Spleen (tissue), 11 donors: Measurements from ENCODE around the gene TBC1D8. TPM values are rescaled to one million over a fixed set of nuclear protein-coding genes. Genes with fewer than 3 reads are reported as not detected.

Source experiments
- DNase-seq: peaks from one replicate; pipeline ENCODE4 v3.0.0-alpha.2; 2020
- H3K27ac ChIP-seq, 8 donors: fragments of 200-600 bp; sonication (generic) in 7 of 8; 1 replicate in 4 of 8; 2 replicates in 4 of 8; pipeline versions ENCODE4 v1.5.0 to v1.8.0; 2016 to 2021; ENCODE audit warnings: inconsistent platforms in 4 of 8, mild to moderate bottlenecking in 4 of 8, moderate library complexity in 1 of 8
- H3K27me3 ChIP-seq, 7 donors: fragments of 200-600 bp; sonication (generic) in 6 of 7; replicated peaks in 1 of 7; 1 replicate in 4 of 7; 2 replicates in 3 of 7; pipeline versions ENCODE4 v1.5.0 to v1.8.0; 2016 to 2021; ENCODE audit warnings: inconsistent platforms in 3 of 7, mild to moderate bottlenecking in 1 of 7
- H3K36me3 ChIP-seq, 6 donors: fragments of 200-600 bp; sonication (generic) in 5 of 6; 1 replicate in 4 of 6; 2 replicates in 2 of 6; pipeline versions ENCODE4 v1.5.0 to v1.8.0; 2016 to 2021; ENCODE audit warnings: inconsistent platforms in 2 of 6
- H3K4me1 ChIP-seq, 6 donors: fragments of 200-600 bp; sonication (generic) in 5 of 6; 1 replicate in 3 of 6; 2 replicates in 3 of 6; pipeline versions ENCODE4 v1.5.0 to v1.8.0; 2016 to 2021; ENCODE audit warnings: inconsistent platforms in 3 of 6
- H3K4me3 ChIP-seq, 8 donors: fragments of 200-600 bp; sonication (generic) in 7 of 8; 1 replicate in 4 of 8; 2 replicates in 4 of 8; pipeline versions ENCODE4 v1.5.0 to v1.8.0; 2016 to 2021; ENCODE audit warnings: inconsistent platforms in 4 of 8, mild to moderate bottlenecking in 4 of 8, moderate library complexity in 2 of 8
- H3K9me3 ChIP-seq, 8 donors: fragments of 200-600 bp; sonication (generic) in 7 of 8; 1 replicate in 4 of 8; 2 replicates in 4 of 8; pipeline versions ENCODE4 v1.5.0 to v1.8.0; 2016 to 2021; ENCODE audit warnings: inconsistent platforms in 4 of 8
- POLR2A ChIP-seq, 3 donors: fragments of 450-650 bp; IDR thresholded peaks; one replicate each; pipeline ENCODE4 v1.5.1; 2017; ENCODE audit warnings: antibody characterized with exemption in 3 of 3, mild to moderate bottlenecking in 1 of 3
- POLR2AphosphoS5 ChIP-seq, 3 donors: sonication (generic); formaldehyde crosslinking; IDR thresholded peaks; one replicate each; pipeline ENCODE4 v1.5.1; 2017; ENCODE audit warnings: antibody characterized with exemption in 3 of 3
- WGBS, 5 donors: extraction: QIAGEN DNeasy Blood & Tissue Kit in 3 of 5; methylation state at CpG; one replicate each; pipeline versions ENCODE4 v1.1.5 to v1.1.7; 2013 to 2018; 5-methylcytosine and 5-hydroxymethylcytosine counted together
- intact Hi-C: fragments of 100-400 bp; cut with DNase I; formaldehyde crosslinking; loops from one replicate; pipeline ENCODE4 v1.15.0; 2023; ENCODE audit warnings: low total_unique reads
- polyA plus RNA-seq, 3 donors: library from polyadenylated mRNA; stranded (reverse); fragments of 200-250 nt; gene quantifications; one replicate each; pipeline ENCODE4 v1.2.1, GENCODE V29; 2013
- total RNA-seq, 7 donors: library from RNA; depleted of rRNA in 3 of 7; stranded (reverse); fragments of >200 nt in 3 of 7; fragmentation: NEBNext Ultra II Directional in 4 of 7; extraction: Animal tissue kit (Norgen Biotek cat#: 25700) in 4 of 7; gene quantifications; one replicate each; pipeline versions ENCODE4 v1.1.0 to v1.2.1, GENCODE V29; 2016 to 2021
- TF ChIP-seq, protein P1 (sequence below), 11 experiments: fragments of 200-600 bp in 7 of 11; fragments of 450-650 bp in 4 of 11; sonication (generic) in 4 of 11; IDR thresholded peaks in 8 of 11; conservative IDR thresholded peaks in 3 of 11; 1 replicate in 7 of 11; 2 replicates in 4 of 11; pipeline versions ENCODE4 v1.4.0 to v1.8.0; 2016 to 2021; ENCODE audit warnings: antibody characterized with exemption in 11 of 11, inconsistent platforms in 4 of 11, mild to moderate bottlenecking in 1 of 11
- donor health status: healthy with polysubstance abuse.
- donor health status: DM: no; HTN: no; CAD: no; lungs with moderate emphysema.
- donor health status: DM: no; HTN: no; CAD: no.
- donor health status: Bipolar disorder and iron deficiency.
- donor health status: healthy.
- donor health status: DM: no; HTN: no; CAD: no.
- donor health status: DM: yes; HTN: yes; CAD: no.

The TBC1D8 gene
- total and polyA plus RNA-seq, 10 donors, result 7.2 to 104 (median 40.5) TPM

DNA sequence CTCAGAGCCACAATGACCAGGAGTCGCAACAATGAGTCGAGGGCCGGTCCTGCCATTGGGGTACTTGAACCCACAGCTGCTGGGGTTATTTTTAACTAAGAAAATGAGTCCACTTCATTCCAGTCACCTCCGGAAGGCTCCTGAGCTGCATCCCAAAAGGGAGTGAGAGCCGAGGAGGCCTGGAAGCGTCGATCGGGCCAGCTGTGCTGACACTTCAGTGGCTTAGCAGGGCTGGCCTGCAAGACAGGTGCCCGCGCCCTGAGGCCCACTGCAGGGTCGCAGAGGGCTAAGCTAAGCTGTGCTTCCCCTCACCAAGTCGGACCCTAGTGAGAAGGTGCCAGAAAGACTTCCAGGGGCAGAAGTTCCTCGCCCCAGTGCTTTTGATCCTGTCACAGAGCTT is 21.1 kb downstream of the TBC1D8 start:
- 85 to 94% (median 93%) methylated on average over 13 of the region's 13 CpGs for WGBS, 5 donors
- Histone ChIP-seq H3K27ac (no peak overlapping the region), H3K9me3 (no peaks in the 10 kb centered on the region), H3K4me3 (no peak overlapping the region), H3K27me3 (no peaks in the 10 kb centered on the region), H3K4me1 (peaks cover 5 to 47% (median 14%) of the 10 kb centered on the region in 6 donors), H3K36me3 (no peaks in the 10 kb centered on the region)
- intact Hi-C loops, result loop anchor here (10.0 kb wide), 1 partner anchor 85 kb away; no protein-coding TSS in a partner anchor
- DNase-seq, result no peak
- TF ChIP-seq, protein P1, sequence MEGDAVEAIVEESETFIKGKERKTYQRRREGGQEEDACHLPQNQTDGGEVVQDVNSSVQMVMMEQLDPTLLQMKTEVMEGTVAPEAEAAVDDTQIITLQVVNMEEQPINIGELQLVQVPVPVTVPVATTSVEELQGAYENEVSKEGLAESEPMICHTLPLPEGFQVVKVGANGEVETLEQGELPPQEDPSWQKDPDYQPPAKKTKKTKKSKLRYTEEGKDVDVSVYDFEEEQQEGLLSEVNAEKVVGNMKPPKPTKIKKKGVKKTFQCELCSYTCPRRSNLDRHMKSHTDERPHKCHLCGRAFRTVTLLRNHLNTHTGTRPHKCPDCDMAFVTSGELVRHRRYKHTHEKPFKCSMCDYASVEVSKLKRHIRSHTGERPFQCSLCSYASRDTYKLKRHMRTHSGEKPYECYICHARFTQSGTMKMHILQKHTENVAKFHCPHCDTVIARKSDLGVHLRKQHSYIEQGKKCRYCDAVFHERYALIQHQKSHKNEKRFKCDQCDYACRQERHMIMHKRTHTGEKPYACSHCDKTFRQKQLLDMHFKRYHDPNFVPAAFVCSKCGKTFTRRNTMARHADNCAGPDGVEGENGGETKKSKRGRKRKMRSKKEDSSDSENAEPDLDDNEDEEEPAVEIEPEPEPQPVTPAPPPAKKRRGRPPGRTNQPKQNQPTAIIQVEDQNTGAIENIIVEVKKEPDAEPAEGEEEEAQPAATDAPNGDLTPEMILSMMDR (IDR thresholded peaks at IDR 0.05 in 8 of 11, conservative IDR thresholded peaks at IDR 0.05 in 3 of 11), result no peak
- TF ChIP-seq POLR2A (IDR thresholded peaks at IDR 0.05) (no peak), POLR2AphosphoS5 (IDR thresholded peaks at IDR 0.05) (no peak)

DNA sequence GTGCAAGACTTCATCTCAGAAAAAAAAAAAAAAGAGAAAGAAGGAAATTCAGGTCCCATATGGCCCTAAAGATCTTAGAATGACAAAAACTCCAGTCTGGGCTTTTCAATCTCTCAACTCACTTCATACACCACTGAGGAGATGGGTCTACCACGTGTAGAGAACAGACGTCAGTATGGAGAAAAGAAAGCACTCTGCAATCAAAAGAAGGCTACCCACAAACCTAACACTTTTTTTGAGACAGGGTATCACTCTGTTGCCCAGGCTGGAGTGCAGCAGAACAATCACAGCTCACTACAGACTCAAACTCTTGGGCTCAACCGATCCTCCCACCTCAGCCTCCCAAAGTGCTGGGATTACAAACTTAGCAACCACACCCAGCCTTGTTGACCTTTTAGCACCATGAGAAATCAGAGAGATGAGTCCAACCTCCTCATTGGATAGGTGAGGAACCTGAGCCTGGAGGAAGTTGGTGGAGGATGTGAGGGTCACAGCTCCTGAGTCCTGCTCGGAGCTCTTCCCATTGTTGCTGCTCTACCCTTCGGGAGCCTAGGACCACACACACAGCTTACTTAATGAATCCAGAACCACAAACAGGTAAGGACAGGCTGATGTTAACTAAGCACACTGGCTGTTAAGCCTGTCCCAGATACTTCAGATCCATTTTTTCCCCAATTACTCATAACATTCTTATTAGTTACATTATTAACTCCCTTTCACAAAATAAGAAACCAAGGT is 23.7 kb downstream of the TBC1D8 start:
- intact Hi-C loops, result no loop called here
- no peak overlapping the region for H3K27ac ChIP-seq
- TF ChIP-seq POLR2A (IDR thresholded peaks at IDR 0.05), result no peak
- TF ChIP-seq, protein P1 (IDR thresholded peaks at IDR 0.05 in 8 of 11, conservative IDR thresholded peaks at IDR 0.05 in 3 of 11), result no peak
- no peak for TF ChIP-seq POLR2AphosphoS5 (IDR thresholded peaks at IDR 0.05)
- H3K9me3 ChIP-seq, result no peaks in the 10 kb centered on the region
- no peaks in the 10 kb centered on the region for H3K36me3 ChIP-seq
- H3K4me3 ChIP-seq, result no peak overlapping the region
- 74 to 91% (median 85%) methylated on average over 5 of the region's 5 CpGs for WGBS, 5 donors
- H3K4me1 ChIP-seq, result peaks cover 10 to 44% (median 25%) of the 10 kb centered on the region in 6 donors
- no peak for DNase-seq
- H3K27me3 ChIP-seq, result no peaks in the 10 kb centered on the region

DNA sequence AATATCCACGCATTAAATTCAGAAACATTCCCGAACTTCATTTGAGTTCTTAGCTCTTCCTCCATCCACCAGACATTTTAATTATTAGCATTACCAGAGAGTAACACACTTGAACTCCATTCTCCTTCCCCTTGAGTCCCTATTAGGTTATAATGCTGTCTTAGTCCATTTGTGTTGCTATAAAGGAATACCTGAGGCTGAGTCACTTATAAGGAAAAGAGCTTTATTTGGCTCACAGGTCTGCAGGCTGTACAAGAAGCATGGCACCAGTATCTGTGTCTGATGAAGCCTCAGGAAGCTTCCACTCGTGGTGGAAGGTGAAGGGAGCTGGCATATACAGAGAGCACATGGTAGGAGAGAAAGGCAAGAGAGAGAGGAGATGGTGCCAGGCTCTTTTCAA is 25.4 kb downstream of the TBC1D8 start:
- no peaks in the 10 kb centered on the region for H3K9me3 ChIP-seq
- H3K27me3 ChIP-seq, result no peaks in the 10 kb centered on the region
- intact Hi-C loops, result no loop called here
- TF ChIP-seq POLR2AphosphoS5 (IDR thresholded peaks at IDR 0.05) (no peak), POLR2A (IDR thresholded peaks at IDR 0.05) (no peak)
- TF ChIP-seq, protein P1 (IDR thresholded peaks at IDR 0.05 in 8 of 11, conservative IDR thresholded peaks at IDR 0.05 in 3 of 11), result no peak
- no peak for DNase-seq
- 70 to 87% (median 79%) methylated on average over 3 of the region's 3 CpGs for WGBS, 5 donors
- peak overlapping the region in 3 of 8 donors; percentile 11 to 61 (median 57) for H3K27ac ChIP-seq
- H3K36me3 ChIP-seq, result no peaks in the 10 kb centered on the region
- no peak overlapping the region for H3K4me3 ChIP-seq
- peaks cover 10 to 53% (median 25%) of the 10 kb centered on the region in 6 donors for H3K4me1 ChIP-seq

DNA sequence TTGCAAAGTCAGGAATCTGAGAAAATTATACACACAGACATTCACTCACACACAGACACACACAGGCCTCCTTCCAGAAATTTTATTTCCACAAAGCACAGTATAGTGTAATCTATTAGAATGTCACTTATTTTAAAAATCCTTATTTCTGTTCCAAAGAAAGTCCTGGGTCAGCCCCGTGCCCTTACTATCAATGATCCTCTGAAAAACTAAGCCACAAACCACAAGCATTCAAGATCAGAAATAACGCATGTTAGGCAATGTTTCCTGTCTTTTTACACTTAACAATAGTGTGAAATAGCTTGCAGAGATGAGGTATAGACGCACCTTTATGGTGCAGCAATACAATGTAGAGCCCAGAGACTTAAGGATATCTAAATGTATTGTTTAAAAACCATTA is 25.8 kb downstream of the TBC1D8 start:
- Histone ChIP-seq H3K9me3 (no peaks in the 10 kb centered on the region), H3K4me3 (no peak overlapping the region), H3K36me3 (no peaks in the 10 kb centered on the region), H3K4me1 (peaks cover 10 to 56% (median 28%) of the 10 kb centered on the region in 6 donors), H3K27me3 (no peaks in the 10 kb centered on the region), H3K27ac (peak overlapping the region in 6 of 8 donors; percentile 11 to 61 (median 38))
- intact Hi-C loops, result no loop called here
- DNase-seq, result no peak
- WGBS, 5 donors, result 11 to 26% (median 21%) methylated on average over 3 of the region's 3 CpGs
- TF ChIP-seq POLR2A (IDR thresholded peaks at IDR 0.05), result no peak
- TF ChIP-seq, protein P1 (IDR thresholded peaks at IDR 0.05 in 8 of 11, conservative IDR thresholded peaks at IDR 0.05 in 3 of 11), result no peak
- TF ChIP-seq POLR2AphosphoS5 (IDR thresholded peaks at IDR 0.05), result no peak
